ENCODE measurements around the gene CUX1.
"Not testable (repeated sequence)": the region's sequence is repeated elsewhere in the genome, so short reads cannot be mapped to it uniquely, and the experiment has no call there.

CUX1 gene

GRCh38 chr7:102117743-102118142 lies 300.3 kb downstream of the CUX1 start:
- DNase-seq = no peak

GRCh38 chr7:102119213-102119651 lies 301.8 kb downstream of the CUX1 start:
- DNase-seq = no peak

GRCh38 chr7:102119925-102120324 lies 302.5 kb downstream of the CUX1 start:
- no peak for DNase-seq

- no peak for DNase-seq
Measured at GRCh38 chr7:102120666-102121195, 303.3 kb downstream of the CUX1 start.

GRCh38 chr7:102122026-102122425 lies 304.6 kb downstream of the CUX1 start:
- DNase-seq = no peak

- DNase-seq = no peak
Measured at GRCh38 chr7:102125127-102125596, 307.7 kb downstream of the CUX1 start.

- DNase-seq = no peak
Measured at GRCh38 chr7:102128303-102128702, 310.9 kb downstream of the CUX1 start.

- DNase-seq = no peak
Measured at GRCh38 chr7:102129636-102130370, 312.4 kb downstream of the CUX1 start.

- DNase-seq = no peak
Measured at GRCh38 chr7:102132209-102132752, 314.9 kb downstream of the CUX1 start.

GRCh38 chr7:102138676-102139075 lies 321.2 kb downstream of the CUX1 start:
- no peak for DNase-seq

- DNase-seq = no peak
Measured at GRCh38 chr7:102140952-102141370, 323.5 kb downstream of the CUX1 start.

- DNase-seq = not testable (repeated sequence)
Measured at GRCh38 chr7:102142433-102142832, 325.0 kb downstream of the CUX1 start.

- no peak for DNase-seq
Measured at GRCh38 chr7:102146122-102146521, 328.7 kb downstream of the CUX1 start.

GRCh38 chr7:102147008-102147407 lies 329.6 kb downstream of the CUX1 start:
- no peak for DNase-seq

GRCh38 chr7:102148799-102149198 lies 331.4 kb downstream of the CUX1 start:
- DNase-seq = no peak

- no peak for DNase-seq
Measured at GRCh38 chr7:102149416-102149815, 332.0 kb downstream of the CUX1 start.

- no peak for DNase-seq
Measured at GRCh38 chr7:102150266-102150665, 332.8 kb downstream of the CUX1 start.

GRCh38 chr7:102152672-102153598 lies 335.5 kb downstream of the CUX1 start:
- DNase-seq = peak; percentile 54

- DNase-seq = no peak
Measured at GRCh38 chr7:102153599-102153946, 336.1 kb downstream of the CUX1 start.

GRCh38 chr7:102154425-102154824 lies 337.0 kb downstream of the CUX1 start:
- DNase-seq = no peak

- no peak for DNase-seq
Measured at GRCh38 chr7:102155821-102156441, 338.5 kb downstream of the CUX1 start.

- DNase-seq = no peak
Measured at GRCh38 chr7:102156867-102157266, 339.4 kb downstream of the CUX1 start.

GRCh38 chr7:102165136-102165535 lies 347.7 kb downstream of the CUX1 start:
- no peak for DNase-seq

All from right forelimb (tissue), 1 donor.